GM18505 (cell line): ENCODE measurements around the gene LRFN5.

Experiments
- ATAC-seq: cut with Tn5 transposase; IDR thresholded peaks from one replicate; pipeline ENCODE4 v1.9.1; 2021; ENCODE audit not compliant: unreplicated experiment
- POLR2A ChIP-seq: IDR thresholded peaks from 4 replicates; pipeline ENCODE4 v1.6.1; 2011; ENCODE audit warnings: borderline replicate concordance; ENCODE audit not compliant: insufficient read depth, insufficient read length; ENCODE audit errors: extremely low read depth

The LRFN5 gene

DNA sequence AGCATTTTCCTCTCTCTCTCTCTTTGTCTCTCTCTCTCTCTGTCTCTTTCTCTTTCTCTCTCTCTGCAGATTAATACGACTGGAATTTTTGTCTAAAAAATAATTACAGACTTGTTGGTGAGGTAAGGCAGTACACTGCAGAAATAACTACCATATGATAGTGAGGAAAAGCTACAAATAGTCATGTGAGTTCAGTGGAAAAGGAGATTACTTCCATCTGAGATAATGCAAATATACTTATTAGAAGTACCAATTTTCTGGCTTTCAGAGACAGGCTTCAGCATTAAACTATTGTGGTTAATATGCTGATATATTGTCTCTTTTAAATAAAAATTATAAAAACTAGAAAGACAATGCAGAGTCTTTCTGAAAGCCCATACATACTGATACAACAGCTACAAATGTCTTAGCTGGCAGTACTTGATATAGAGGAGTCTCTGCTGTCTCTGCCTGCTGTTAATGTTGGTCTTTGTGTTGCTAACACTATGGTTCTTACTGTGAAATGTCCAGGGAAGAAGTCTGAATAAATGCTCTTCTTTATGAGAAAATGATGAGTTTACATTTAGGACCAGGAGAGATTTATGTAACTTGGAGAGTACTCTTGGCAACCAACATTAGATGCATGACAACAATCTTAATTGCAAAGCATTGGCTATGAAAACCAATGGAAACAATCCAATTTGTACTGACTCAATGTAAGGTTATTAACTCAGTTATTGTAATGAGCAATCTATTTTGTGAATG is 167.0 kb downstream of the LRFN5 start:
- no peak for TF ChIP-seq POLR2A
- no peak for ATAC-seq

DNA sequence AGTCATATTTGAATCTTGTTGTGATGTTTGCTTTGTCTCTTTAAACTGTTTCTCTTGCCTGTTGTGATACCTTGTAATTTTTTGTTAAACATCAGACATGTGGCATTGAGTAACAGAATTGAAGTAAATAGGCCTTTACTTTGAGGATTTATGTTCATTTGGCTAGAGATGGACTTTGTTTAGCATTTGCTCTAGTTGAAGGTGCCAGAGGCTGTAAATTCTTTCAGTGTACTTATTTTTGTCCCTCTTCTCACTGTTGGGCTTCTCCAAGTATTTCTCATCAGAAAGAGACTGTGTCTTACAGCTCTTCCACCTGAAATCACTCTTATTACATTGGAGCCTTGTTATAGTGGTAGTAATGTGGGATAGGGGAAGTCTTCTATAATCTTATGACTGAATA is 175.8 kb downstream of the LRFN5 start:
- no peak for ATAC-seq
- no peak for TF ChIP-seq POLR2A

DNA sequence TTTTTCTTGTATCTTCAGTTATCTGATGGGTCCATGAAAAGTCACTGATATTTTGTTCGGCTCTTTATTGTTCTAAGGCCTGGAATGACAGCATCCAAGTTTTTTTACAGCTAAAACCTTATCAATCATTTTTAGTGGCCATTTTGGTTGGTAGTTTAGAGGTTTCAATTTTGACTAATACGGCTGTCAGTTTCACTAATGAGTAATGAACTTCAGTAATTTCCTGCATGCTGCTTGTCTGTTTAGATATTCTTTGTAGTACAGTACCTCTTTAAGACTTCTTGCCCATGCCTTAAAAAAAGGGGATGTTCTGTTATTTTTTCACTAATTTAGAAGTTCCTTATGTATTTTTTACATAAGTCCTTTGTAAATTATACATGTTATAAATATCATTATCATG is 176.7 kb downstream of the LRFN5 start:
- no peak for TF ChIP-seq POLR2A
- ATAC-seq: no peak

DNA sequence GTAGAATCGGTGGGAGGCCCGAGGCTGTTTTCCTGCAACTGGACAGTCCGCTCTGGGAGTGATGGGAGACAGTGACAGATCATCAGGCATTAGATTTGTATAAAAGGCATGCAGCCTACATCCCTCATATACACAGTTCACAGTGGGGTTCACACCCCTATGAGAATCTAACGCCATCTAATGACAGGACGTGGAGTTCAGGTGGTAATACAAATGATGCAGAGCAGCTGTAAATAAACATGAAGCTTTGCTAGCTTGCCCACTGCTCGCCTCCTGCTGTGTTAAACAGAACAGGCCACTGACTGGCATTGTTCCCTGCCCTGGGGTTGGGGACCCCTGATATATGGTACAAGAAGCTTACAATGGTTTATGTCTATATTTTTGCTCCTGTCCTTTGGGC is 179.0 kb downstream of the LRFN5 start:
- no peak for TF ChIP-seq POLR2A
- ATAC-seq: no peak

DNA sequence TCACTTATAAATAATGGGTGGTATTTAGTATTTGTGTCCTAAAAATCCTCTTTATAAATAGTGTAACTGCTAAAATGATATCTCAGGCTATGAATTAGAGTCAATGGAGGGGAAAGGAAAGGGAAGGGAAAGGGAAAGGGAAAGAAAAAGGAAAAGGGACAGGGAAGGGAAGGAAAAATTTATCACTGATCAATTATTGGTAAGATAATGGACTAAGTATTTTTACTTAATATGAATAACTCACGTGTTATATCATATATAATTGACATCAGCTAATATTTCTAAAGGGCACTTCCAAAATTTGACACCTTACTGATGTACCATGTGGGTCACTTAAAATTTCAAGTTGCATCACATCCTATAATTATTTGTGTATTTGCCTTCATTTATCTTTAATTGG is 193.1 kb downstream of the LRFN5 start:
- no peak for ATAC-seq
- no peak for TF ChIP-seq POLR2A

DNA sequence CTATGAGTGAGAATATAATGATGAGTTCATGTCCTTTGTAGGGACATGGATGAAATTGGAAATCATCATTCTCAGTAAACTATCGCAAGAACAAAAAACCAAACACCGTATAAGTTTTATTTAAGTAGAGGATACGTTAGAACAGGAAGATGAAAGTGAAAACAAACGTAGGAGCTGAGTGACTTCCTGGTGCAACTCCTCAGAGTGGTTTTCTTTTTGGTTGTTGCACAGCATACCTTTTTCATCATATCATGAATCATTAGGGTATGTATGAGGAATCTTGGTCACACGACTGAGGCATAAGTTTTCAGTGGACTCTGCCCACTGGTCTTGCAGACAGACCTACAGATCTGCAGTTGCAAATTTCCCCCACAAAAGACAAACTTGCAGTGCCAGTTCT is 199.0 kb downstream of the LRFN5 start:
- ATAC-seq: no peak
- no peak for TF ChIP-seq POLR2A

DNA sequence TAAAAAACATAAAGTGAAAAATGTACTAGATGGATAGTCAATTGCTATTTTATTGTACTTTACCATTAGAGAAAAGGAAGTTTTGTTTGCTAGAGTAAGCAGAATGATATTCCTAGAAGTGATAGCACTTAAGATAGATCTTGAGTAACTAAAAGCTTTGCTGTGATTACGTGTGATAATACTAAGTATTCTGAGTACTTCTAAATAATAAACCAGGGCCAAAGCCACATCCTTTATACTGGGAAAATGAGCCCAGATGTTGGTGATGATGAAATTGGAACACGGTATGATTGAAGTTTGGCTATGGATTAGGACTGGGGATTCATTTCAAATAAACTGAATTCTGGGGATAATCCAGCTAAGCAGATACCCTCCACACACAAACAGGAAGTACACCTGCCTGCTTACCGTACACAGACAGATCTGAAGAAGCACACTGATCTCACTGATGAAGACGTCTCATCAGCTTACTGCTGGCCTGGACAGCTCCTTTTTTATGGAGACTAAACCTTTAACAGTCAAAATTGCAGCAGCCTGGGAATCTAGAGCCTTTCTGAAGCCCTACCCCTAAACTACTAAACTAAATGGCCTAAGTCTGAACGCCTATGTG is 199.8 kb downstream of the LRFN5 start:
- no peak for TF ChIP-seq POLR2A
- no peak for ATAC-seq

DNA sequence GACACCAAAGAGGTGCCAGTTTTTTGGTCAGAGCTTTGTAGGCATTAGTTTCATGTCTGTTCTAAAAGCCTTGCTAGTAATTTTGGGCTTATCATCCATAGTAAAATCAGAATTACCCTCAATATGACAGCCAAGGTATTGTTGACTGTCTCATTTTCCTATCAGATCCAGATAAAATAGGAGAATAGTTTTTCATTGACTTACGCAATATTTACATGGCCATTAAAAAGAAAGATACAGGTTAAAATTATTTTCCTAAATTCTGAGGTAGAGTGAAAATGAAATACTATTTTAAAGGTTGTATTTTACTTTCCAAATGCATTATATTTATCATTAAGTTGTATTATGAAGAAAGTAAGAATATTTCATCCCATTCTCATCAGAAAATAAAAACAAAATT is 203.7 kb downstream of the LRFN5 start:
- no peak for TF ChIP-seq POLR2A
- no peak for ATAC-seq

DNA sequence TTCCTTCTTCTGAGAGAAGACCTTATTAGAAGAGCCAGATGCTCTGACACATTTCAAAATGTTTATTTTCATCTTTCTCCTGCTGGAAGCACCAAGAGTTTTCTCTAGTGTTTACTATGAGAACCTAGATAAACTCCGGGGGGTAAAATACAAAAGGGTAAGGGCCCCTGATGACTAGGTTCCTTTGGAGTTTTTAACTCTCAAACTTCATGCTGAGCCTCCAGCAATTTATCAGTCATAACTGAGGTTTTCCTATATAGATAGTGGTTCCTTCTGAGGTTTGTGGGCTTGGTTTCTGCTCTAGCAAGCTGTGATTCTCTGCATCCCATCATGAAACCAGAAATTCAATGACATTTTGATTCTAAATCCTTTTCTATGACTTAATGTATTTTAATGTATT is 210.9 kb downstream of the LRFN5 start:
- no peak for ATAC-seq
- no peak for TF ChIP-seq POLR2A

DNA sequence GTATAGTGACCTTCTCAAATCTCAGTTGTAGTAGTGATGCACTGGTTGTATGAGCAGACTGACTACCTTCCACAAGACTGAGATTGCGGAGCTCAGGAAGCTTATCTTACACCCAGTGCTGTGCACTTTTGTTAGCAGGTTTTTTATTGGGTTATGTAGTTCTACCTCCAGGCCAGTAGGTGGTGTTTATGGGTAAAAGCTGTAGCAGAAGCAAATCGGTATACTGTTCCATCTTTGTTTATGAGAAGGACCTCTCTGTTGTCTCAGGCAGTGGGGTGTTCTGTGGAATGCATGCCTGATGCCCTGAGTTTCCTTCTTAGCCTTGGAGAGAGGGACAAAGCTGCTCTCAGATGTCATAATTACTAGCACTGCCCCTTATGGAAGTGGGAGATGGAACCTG is 217.8 kb downstream of the LRFN5 start:
- no peak for TF ChIP-seq POLR2A
- ATAC-seq: no peak

DNA sequence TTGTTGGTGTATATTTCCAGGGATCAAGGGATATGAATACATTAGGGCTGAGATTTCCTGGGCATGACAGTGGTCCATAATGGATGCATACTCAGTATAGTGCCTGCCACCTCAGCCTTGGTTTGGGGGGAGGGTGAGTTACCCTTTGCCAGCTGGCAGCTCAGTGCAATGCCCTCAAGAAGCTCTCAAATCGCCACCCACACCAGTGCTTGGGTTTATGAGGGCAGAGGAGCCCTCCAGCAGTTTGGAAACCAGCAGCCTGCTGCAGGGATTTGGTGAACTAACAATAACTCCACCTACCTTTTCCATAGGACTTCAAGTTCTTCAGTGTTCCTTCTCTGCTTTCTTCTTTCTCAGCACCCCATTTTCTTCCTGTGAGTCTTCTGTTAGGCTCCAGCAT is 218.9 kb downstream of the LRFN5 start:
- no peak for TF ChIP-seq POLR2A
- ATAC-seq: no peak

DNA sequence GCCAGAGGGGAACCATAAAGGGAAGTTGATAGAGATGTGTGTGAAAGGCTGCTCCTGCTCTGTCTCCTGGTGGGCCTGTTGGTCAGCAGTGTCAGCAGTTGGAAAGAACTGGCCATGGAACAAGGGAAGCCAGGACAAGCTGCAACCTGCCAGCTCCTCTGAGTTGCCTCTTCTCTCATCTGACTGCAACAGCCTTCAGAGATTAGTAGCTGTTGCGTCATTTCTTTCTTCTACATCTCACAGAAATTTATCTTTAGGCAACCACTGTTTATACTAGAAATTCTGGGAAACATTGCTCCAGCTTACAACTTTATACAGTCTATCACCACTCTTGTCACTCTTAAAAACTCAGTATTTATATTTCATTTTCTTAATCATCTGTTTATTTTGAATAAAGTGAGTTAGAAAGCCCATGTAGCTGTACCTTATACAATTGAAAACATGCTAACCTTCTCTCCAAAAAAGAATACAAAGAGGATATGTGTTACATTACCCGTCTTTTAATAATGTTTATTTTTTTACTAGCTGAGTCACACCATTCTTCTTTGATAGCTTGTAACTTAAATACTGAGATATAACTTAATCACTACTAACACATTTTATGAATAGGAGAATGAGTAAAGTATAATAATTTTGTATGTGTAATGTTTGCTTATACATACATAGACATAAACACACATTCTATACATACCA is 224.2 kb downstream of the LRFN5 start:
- TF ChIP-seq POLR2A: no peak
- no peak for ATAC-seq

DNA sequence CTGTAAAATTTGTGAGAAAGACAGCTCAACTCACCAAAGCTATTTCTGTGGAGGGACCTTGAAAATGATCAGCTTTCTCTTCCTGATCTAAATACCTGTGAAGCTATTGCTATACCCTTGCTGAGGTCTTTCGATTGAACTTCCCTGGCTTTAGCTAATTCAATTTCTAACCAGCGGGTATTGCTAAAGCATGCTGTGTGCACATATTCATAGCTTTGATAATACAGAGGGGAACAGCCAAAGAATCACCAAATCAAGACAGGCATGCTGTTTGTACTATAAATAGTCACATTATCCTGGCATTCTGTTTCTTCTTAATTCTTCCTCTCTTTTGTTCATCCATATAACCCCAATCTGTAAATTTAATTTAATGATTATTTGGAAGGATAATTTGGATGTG is 233.0 kb downstream of the LRFN5 start:
- no peak for TF ChIP-seq POLR2A
- no peak for ATAC-seq

DNA sequence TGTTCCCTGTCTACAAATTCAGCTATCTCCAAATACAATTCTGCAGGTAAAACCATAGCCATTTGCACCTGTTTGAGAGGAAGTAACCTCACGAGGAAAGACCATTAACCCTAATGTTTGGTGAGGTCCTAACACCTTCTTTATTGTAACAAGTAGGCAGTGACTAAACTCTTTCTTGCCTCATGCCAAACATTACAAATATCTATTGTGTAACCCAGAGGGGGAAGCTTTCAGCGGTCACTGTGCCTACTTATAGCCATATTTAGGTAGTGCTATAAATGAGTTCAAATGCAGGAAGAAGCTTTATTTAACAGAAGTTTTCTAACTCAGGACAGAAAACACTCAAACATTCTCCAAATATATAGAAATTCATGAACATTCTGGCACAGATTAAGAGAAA is 252.7 kb downstream of the LRFN5 start:
- TF ChIP-seq POLR2A: no peak
- no peak for ATAC-seq
